ENCODE data around the gene CCK.

CCK gene, protein sequence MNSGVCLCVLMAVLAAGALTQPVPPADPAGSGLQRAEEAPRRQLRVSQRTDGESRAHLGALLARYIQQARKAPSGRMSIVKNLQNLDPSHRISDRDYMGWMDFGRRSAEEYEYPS

DNA sequence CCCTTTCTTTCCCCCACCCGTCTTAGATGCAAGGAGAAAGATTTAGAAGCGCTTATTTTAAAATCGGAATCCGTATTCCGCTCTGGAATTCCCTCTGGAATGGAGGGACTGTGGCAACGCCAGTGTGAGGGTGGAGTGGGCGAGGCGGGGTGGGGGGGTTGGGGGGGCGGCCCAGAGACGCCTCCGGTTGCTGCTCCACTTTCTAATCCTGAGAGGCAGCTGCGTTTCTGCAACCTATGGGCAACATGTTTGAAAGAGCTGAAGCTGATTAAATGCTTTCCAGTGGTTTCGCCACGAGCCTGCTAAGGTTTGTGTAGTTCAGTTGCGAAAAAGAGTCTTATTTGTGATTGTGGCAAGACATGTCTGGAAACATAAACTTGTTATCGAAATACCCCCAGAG, at the start of gene CCK:
Gene CCK (minus strand): TSS at position 101 of the 400 bp plus-strand sequence. CDS start 2,555 bp downstream, outside the sequence.
- ATAC-seq: no peak
- TF ChIP-seq POU6F1 (CRISPR knock-in tag; IDR thresholded peaks at IDR 0.05; ENCODE audit: borderline replicate concordance, low read depth) (no peak), TOX (CRISPR knock-in tag; IDR thresholded peaks at IDR 0.05; ENCODE audit: borderline replicate concordance) (no peak), ZFP30 (CRISPR knock-in tag; IDR thresholded peaks at IDR 0.05) (no peak), ESRRG (CRISPR knock-in tag; IDR thresholded peaks at IDR 0.05) (no peak), PPARA (CRISPR knock-in tag; IDR thresholded peaks at IDR 0.05; ENCODE audit: borderline replicate concordance) (no peak), SNAI2 (CRISPR knock-in tag; IDR thresholded peaks at IDR 0.05) (no peak)

GRCh38 chr3:42314411-42314810, 48.4 kb upstream of the CCK start:
- no peak for TF ChIP-seq SNAI2 (CRISPR knock-in tag; IDR thresholded peaks at IDR 0.05)
- no peak for ATAC-seq

- ATAC-seq: no peak
- TF ChIP-seq ESRRG (CRISPR knock-in tag; IDR thresholded peaks at IDR 0.05) (no peak), TOX (CRISPR knock-in tag; IDR thresholded peaks at IDR 0.05; ENCODE audit: borderline replicate concordance) (no peak)
- TF ChIP-seq, protein P1, sequence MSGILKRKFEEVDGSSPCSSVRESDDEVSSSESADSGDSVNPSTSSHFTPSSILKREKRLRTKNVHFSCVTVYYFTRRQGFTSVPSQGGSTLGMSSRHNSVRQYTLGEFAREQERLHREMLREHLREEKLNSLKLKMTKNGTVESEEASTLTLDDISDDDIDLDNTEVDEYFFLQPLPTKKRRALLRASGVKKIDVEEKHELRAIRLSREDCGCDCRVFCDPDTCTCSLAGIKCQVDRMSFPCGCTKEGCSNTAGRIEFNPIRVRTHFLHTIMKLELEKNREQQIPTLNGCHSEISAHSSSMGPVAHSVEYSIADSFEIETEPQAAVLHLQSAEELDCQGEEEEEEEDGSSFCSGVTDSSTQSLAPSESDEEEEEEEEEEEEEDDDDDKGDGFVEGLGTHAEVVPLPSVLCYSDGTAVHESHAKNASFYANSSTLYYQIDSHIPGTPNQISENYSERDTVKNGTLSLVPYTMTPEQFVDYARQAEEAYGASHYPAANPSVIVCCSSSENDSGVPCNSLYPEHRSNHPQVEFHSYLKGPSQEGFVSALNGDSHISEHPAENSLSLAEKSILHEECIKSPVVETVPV (CRISPR knock-in tag; IDR thresholded peaks at IDR 0.05): no peak
Observed at GRCh38 chr3:42308651-42309050, 42.7 kb upstream of the CCK start.

DNA sequence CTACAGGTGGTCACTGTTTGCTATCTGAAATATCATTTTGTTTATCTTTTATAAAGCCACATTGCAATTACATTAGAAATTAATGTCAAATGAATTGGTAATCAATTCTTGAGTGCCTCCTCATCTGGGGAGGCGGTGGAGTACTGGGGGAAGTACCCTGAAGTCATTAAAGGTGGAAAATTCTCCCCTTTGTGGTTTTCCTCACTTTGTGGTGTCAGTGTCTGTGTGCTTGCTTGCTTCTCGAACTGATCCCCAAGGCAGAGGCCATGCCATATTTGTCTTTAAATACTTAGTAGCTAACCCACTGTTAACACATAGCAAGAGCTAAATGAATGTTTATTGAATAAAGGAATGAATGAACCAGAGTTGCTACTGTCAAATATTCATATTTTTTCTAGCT, 40.5 kb upstream of the CCK start:
- TF ChIP-seq ZFP30 (CRISPR knock-in tag; IDR thresholded peaks at IDR 0.05) (no peak), ISL1 (CRISPR knock-in tag; IDR thresholded peaks at IDR 0.05) (no peak), ARNTL (CRISPR knock-in tag; IDR thresholded peaks at IDR 0.05; ENCODE audit: borderline replicate concordance, low read depth) (no peak), ZC3H10 (CRISPR knock-in tag; IDR thresholded peaks at IDR 0.05) (no peak), POU6F1 (CRISPR knock-in tag; IDR thresholded peaks at IDR 0.05; ENCODE audit: borderline replicate concordance, low read depth) (no peak), CSDC2 (CRISPR knock-in tag; IDR thresholded peaks at IDR 0.05) (no peak), ESRRG (CRISPR knock-in tag; IDR thresholded peaks at IDR 0.05) (no peak), ZNF8 (CRISPR knock-in tag; IDR thresholded peaks at IDR 0.05) (no peak), ZNF70 (CRISPR knock-in tag; IDR thresholded peaks at IDR 0.05) (no peak), GLIS3 (CRISPR knock-in tag; IDR thresholded peaks at IDR 0.05) (no peak), TOX (CRISPR knock-in tag; IDR thresholded peaks at IDR 0.05; ENCODE audit: borderline replicate concordance) (no peak)
- TF ChIP-seq, protein P1 (CRISPR knock-in tag; IDR thresholded peaks at IDR 0.05): no peak
- no peak for ATAC-seq

- no peak for ATAC-seq
- TF ChIP-seq TCF4 (CRISPR knock-in tag; IDR thresholded peaks at IDR 0.05; ENCODE audit: borderline replicate concordance) (no peak), ZC3H10 (CRISPR knock-in tag; IDR thresholded peaks at IDR 0.05) (no peak), ZNF70 (CRISPR knock-in tag; IDR thresholded peaks at IDR 0.05) (no peak), PPARA (CRISPR knock-in tag; IDR thresholded peaks at IDR 0.05; ENCODE audit: borderline replicate concordance) (no peak), ZNF8 (CRISPR knock-in tag; IDR thresholded peaks at IDR 0.05) (no peak), GLIS3 (CRISPR knock-in tag; IDR thresholded peaks at IDR 0.05) (no peak), POU6F1 (CRISPR knock-in tag; IDR thresholded peaks at IDR 0.05; ENCODE audit: borderline replicate concordance, low read depth) (no peak), RARB (CRISPR knock-in tag; IDR thresholded peaks at IDR 0.05) (no peak), CREB5 (CRISPR knock-in tag; IDR thresholded peaks at IDR 0.05; ENCODE audit: low read depth) (no peak)
- TF ChIP-seq, protein P2, sequence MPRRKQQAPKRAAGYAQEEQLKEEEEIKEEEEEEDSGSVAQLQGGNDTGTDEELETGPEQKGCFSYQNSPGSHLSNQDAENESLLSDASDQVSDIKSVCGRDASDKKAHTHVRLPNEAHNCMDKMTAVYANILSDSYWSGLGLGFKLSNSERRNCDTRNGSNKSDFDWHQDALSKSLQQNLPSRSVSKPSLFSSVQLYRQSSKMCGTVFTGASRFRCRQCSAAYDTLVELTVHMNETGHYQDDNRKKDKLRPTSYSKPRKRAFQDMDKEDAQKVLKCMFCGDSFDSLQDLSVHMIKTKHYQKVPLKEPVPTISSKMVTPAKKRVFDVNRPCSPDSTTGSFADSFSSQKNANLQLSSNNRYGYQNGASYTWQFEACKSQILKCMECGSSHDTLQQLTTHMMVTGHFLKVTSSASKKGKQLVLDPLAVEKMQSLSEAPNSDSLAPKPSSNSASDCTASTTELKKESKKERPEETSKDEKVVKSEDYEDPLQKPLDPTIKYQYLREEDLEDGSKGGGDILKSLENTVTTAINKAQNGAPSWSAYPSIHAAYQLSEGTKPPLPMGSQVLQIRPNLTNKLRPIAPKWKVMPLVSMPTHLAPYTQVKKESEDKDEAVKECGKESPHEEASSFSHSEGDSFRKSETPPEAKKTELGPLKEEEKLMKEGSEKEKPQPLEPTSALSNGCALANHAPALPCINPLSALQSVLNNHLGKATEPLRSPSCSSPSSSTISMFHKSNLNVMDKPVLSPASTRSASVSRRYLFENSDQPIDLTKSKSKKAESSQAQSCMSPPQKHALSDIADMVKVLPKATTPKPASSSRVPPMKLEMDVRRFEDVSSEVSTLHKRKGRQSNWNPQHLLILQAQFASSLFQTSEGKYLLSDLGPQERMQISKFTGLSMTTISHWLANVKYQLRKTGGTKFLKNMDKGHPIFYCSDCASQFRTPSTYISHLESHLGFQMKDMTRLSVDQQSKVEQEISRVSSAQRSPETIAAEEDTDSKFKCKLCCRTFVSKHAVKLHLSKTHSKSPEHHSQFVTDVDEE (CRISPR knock-in tag; IDR thresholded peaks at IDR 0.05): no peak
Observed at GRCh38 chr3:42302924-42303634, 37.1 kb upstream of the CCK start.
